ENCODE measurements around the gene SLC35A2. TPM values are rescaled to one million over a fixed set of nuclear protein-coding genes. Genes with fewer than 3 reads are reported as not detected.

Gene SLC35A2
- total and polyA plus RNA-seq, 4 donors, result 5.0 to 18.6 (median 16.3) TPM

DNA sequence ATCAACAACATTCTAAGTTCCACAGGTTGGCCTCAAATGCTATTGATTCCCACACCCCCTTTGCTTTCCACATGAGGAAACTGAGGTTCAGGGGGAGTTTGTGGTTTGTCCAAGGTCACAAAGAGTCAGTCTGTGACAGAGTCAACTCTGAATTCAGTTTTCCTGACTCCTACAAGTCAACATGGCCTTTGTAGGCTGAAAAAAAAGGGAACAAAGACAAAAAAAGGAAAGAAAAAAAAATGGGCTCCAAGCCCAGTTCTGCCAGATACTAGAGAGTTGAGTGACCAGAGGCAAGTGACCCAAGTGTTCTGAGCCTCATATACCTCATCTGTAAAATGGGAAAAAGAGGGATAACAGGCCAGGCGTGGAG lies 23.8 kb upstream of the SLC35A2 start:
- no peak overlapping the region for H3K4me3 ChIP-seq (ENCODE audit: low read length in 2 of 2)
- peaks cover 0 to 3% of the 10 kb centered on the region in 2 donors for H3K36me3 ChIP-seq (ENCODE audit: control insufficient read depth in 1 of 2, insufficient read depth in 2 of 2, low read length in 1 of 2)
- H3K4me1 ChIP-seq (ENCODE audit: control insufficient read depth in 1 of 2, insufficient read depth in 2 of 2, low read length in 2 of 2), result no peaks in the 10 kb centered on the region
- ATAC-seq (ENCODE audit: low FRiP score), result no peak
- H3K27ac ChIP-seq (ENCODE audit: low read depth in 1 of 2, low read length in 2 of 2), result no peak overlapping the region
- no peak for DNase-seq
- no peaks in the 10 kb centered on the region for H3K27me3 ChIP-seq (ENCODE audit: control insufficient read depth in 1 of 2, insufficient read depth in 2 of 2, low read length in 1 of 2)
- H3K9me3 ChIP-seq (ENCODE audit: control insufficient read depth, low read length), result no peaks in the 10 kb centered on the region
- intact Hi-C loops (cut with DNase I), result no loop called here
- 79 to 82% methylated on average over 1 of the region's 1 CpG for WGBS, 2 donors

DNA sequence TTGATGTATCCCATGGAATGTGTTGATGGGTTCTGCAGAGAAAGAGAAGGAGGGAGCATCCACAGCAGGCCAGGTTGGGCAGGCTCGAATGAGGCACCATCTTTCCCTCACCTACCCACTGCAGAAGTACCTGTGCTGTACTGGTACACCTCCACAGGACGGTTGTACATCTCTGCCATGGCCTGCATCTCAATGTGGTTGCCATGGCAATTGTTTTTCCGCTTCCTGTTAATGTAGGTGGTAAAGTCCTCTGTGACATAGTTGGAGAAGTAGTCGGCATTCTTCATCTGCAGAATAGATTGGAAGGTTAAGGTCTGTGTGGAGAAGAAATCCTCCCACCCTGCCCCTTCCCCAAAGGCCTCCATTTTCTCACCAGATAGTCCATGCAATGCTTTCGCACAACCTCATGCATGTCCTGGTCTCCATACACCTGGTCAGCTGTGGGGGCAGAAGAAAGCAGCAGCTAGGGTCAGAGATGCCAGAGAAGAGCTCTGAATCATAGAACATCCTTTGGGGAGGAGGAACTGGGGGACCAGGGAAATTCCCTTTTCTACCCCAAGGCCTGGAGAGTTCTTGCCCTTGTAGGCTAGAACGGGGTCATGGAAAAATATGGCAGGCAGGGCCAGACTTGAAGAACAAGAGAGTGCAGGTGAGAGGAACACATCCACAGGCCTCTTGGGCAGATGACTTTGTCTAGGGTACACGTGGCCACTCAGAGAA lies 23.3 kb upstream of the SLC35A2 start:
- 69 to 86% methylated on average over 7 of the region's 7 CpGs for WGBS, 2 donors
- DNase-seq (peak in 1 of 2 donors; percentile 7), ATAC-seq (ENCODE audit: low FRiP score) (no peak)
- Histone ChIP-seq H3K4me3 (ENCODE audit: low read length in 2 of 2) (no peak overlapping the region), H3K36me3 (ENCODE audit: control insufficient read depth in 1 of 2, insufficient read depth in 2 of 2, low read length in 1 of 2) (peaks cover 0 to 3% of the 10 kb centered on the region in 2 donors), H3K27me3 (ENCODE audit: control insufficient read depth in 1 of 2, insufficient read depth in 2 of 2, low read length in 1 of 2) (no peaks in the 10 kb centered on the region), H3K4me1 (ENCODE audit: control insufficient read depth in 1 of 2, insufficient read depth in 2 of 2, low read length in 2 of 2) (no peaks in the 10 kb centered on the region), H3K9me3 (ENCODE audit: control insufficient read depth, low read length) (no peaks in the 10 kb centered on the region), H3K27ac (ENCODE audit: low read depth in 1 of 2, low read length in 2 of 2) (no peak overlapping the region)
- intact Hi-C loops (cut with DNase I), result no loop called here

DNA sequence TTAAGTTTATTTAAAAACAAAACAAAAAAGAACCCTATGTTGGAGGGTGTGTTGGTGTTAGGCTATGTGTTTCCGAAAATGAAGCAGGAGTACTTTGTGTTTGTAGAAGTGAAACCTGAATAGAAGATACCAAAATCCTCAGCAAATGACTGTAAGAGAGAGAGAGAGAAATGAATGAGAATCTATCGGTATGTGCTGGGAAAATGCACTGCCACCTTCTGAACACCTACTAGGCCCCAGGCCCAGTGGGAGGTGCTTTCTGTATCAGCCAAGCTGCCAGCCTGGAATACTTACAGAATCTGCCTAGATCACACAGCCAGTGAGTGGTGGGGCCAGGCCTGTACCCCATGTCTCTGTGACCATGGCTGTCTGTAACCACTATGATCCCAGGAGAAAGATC lies 22.3 kb upstream of the SLC35A2 start:
- Histone ChIP-seq H3K4me1 (ENCODE audit: control insufficient read depth in 1 of 2, insufficient read depth in 2 of 2, low read length in 2 of 2) (no peaks in the 10 kb centered on the region), H3K4me3 (ENCODE audit: low read length in 2 of 2) (no peak overlapping the region), H3K9me3 (ENCODE audit: control insufficient read depth, low read length) (no peaks in the 10 kb centered on the region), H3K36me3 (ENCODE audit: control insufficient read depth in 1 of 2, insufficient read depth in 2 of 2, low read length in 1 of 2) (peaks cover 0 to 3% of the 10 kb centered on the region in 2 donors), H3K27ac (ENCODE audit: low read depth in 1 of 2, low read length in 2 of 2) (no peak overlapping the region), H3K27me3 (ENCODE audit: control insufficient read depth in 1 of 2, insufficient read depth in 2 of 2, low read length in 1 of 2) (no peaks in the 10 kb centered on the region)
- intact Hi-C loops (cut with DNase I), result no loop called here
- peak in 1 of 2 donors; percentile 6 for DNase-seq
- WGBS, 2 donors, result 87 to 91% methylated on average over 2 of the region's 2 CpGs
- no peak for ATAC-seq (ENCODE audit: low FRiP score)

DNA sequence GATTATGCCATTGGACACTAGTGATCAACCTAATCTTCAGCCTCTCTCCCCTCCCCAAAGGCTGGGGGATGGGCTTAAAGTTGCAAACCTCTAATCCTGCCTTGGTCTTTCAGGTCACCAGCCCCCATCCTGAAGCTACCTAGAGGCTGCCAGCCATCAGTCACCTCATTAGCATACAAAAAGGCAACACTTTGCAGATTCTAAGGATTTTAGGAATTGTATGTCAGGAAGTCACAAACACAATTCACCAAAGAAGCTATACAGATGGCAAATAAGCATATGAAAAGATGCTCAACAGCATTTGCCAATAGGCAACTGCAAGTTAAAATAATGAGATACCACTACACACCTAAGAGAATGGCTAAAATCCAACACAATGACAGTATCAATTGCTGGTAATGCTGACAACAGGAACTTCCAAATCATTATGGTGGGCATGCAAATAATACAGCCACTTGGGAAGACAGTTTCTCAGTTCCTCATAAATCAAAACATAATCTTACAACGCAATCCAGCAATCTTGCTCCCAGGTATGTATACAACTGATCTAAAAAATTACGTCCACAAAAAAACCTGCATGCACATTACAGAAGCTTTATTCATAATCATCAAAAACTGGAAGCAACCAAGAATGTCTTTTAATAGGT lies 16.4 kb upstream of the SLC35A2 start:
- Histone ChIP-seq H3K36me3 (ENCODE audit: control insufficient read depth in 1 of 2, insufficient read depth in 2 of 2, low read length in 1 of 2) (peaks cover 0 to 8% of the 10 kb centered on the region in 2 donors), H3K4me1 (ENCODE audit: control insufficient read depth in 1 of 2, insufficient read depth in 2 of 2, low read length in 2 of 2) (no peaks in the 10 kb centered on the region), H3K4me3 (ENCODE audit: low read length in 2 of 2) (no peak overlapping the region), H3K9me3 (ENCODE audit: control insufficient read depth, low read length) (no peaks in the 10 kb centered on the region), H3K27ac (ENCODE audit: low read depth in 1 of 2, low read length in 2 of 2) (no peak overlapping the region), H3K27me3 (ENCODE audit: control insufficient read depth in 1 of 2, insufficient read depth in 2 of 2, low read length in 1 of 2) (no peaks in the 10 kb centered on the region)
- intact Hi-C loops (cut with DNase I), result no loop called here
- peak in 1 of 2 donors; percentile 7 for DNase-seq
- 49 to 66% methylated on average over 2 of the region's 2 CpGs for WGBS, 2 donors
- no peak for ATAC-seq (ENCODE audit: low FRiP score)

DNA sequence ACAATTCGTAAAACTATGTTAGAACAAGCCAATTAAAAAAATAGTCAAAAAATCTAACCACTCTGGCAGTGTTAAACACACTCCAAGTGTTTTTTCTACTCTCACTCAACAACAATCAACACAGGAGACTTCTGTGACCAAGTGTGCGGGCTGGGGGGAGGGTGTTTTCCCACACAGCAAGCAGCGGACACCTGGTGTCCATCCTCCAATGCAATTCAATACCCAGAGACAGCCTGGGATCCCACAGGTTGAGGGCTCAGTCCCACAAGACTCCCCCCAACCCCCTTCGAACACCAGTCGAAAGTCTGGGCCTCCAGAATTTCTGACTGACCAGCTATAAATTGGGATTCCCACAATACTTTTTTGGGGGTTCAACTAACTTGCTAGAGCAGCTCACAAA lies 15.7 kb upstream of the SLC35A2 start:
- H3K4me1 ChIP-seq (ENCODE audit: control insufficient read depth in 1 of 2, insufficient read depth in 2 of 2, low read length in 2 of 2), result no peaks in the 10 kb centered on the region
- 54 to 76% methylated on average over 5 of the region's 5 CpGs for WGBS, 2 donors
- no peak overlapping the region for H3K27ac ChIP-seq (ENCODE audit: low read depth in 1 of 2, low read length in 2 of 2)
- peaks cover 0 to 10% of the 10 kb centered on the region in 2 donors for H3K36me3 ChIP-seq (ENCODE audit: control insufficient read depth in 1 of 2, insufficient read depth in 2 of 2, low read length in 1 of 2)
- H3K9me3 ChIP-seq (ENCODE audit: control insufficient read depth, low read length), result no peaks in the 10 kb centered on the region
- no peaks in the 10 kb centered on the region for H3K27me3 ChIP-seq (ENCODE audit: control insufficient read depth in 1 of 2, insufficient read depth in 2 of 2, low read length in 1 of 2)
- intact Hi-C loops (cut with DNase I), result no loop called here
- H3K4me3 ChIP-seq (ENCODE audit: low read length in 2 of 2), result no peak overlapping the region
- ATAC-seq (ENCODE audit: low FRiP score) (no peak), DNase-seq (peak in 1 of 2 donors; percentile 3)

DNA sequence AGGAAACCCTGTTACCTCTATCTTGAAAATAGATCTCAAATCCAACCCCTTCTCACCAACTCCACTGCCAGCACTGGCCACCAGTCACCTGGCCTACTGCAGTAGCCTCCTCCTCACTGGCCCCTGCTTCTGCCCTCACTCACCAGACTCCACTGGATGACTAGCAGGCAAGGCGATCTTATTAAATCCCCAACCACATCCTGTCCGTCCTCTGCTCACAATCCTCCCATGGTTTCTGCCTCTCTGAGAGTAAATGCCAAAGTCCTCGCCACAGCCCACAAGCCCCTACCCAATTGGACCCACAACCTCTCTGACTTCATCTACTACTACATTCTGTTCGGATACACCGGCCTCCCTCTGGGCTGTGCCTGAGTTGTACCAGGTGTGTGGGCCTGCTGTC lies 12.8 kb upstream of the SLC35A2 start:
- Histone ChIP-seq H3K36me3 (ENCODE audit: control insufficient read depth in 1 of 2, insufficient read depth in 2 of 2, low read length in 1 of 2) (peaks cover 0 to 10% of the 10 kb centered on the region in 2 donors), H3K27ac (ENCODE audit: low read depth in 1 of 2, low read length in 2 of 2) (no peak overlapping the region), H3K27me3 (ENCODE audit: control insufficient read depth in 1 of 2, insufficient read depth in 2 of 2, low read length in 1 of 2) (no peaks in the 10 kb centered on the region), H3K4me1 (ENCODE audit: control insufficient read depth in 1 of 2, insufficient read depth in 2 of 2, low read length in 2 of 2) (no peaks in the 10 kb centered on the region), H3K4me3 (ENCODE audit: low read length in 2 of 2) (no peak overlapping the region), H3K9me3 (ENCODE audit: control insufficient read depth, low read length) (no peaks in the 10 kb centered on the region)
- 93 to 96% methylated on average over 5 of the region's 5 CpGs for WGBS, 2 donors
- DNase-seq, result peak in 1 of 2 donors; percentile 26
- intact Hi-C loops (cut with DNase I), result no loop called here
- no peak for ATAC-seq (ENCODE audit: low FRiP score)

DNA sequence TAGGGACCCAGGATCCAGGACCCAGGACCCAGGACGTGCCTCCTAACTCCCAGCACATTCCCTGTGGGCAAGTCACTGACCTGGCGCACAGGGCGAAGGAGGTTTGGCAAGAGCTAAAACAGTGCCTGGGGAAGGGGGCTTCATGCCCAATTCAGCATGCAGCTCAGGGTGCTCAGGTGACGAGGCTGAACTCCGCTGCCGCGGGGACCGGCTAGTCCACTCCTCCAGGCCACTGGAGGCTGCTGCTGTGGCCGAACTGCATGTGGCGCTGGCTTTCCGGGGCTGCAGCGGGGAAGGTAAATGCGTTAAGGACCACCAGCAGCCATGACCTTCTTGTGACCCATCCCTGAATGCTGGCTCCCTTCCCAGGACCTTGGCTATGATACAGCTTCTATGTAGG lies 12.3 kb upstream of the SLC35A2 start:
- Histone ChIP-seq H3K9me3 (ENCODE audit: control insufficient read depth, low read length) (no peaks in the 10 kb centered on the region), H3K27me3 (ENCODE audit: control insufficient read depth in 1 of 2, insufficient read depth in 2 of 2, low read length in 1 of 2) (no peaks in the 10 kb centered on the region), H3K27ac (ENCODE audit: low read depth in 1 of 2, low read length in 2 of 2) (no peak overlapping the region), H3K4me3 (ENCODE audit: low read length in 2 of 2) (no peak overlapping the region), H3K4me1 (ENCODE audit: control insufficient read depth in 1 of 2, insufficient read depth in 2 of 2, low read length in 2 of 2) (no peaks in the 10 kb centered on the region), H3K36me3 (ENCODE audit: control insufficient read depth in 1 of 2, insufficient read depth in 2 of 2, low read length in 1 of 2) (peaks cover 0 to 10% of the 10 kb centered on the region in 2 donors)
- 86 to 91% methylated on average over 13 of the region's 13 CpGs for WGBS, 2 donors
- ATAC-seq (ENCODE audit: low FRiP score) (no peak), DNase-seq (peak in 1 of 2 donors; percentile 19)
- intact Hi-C loops (cut with DNase I), result no loop called here

DNA sequence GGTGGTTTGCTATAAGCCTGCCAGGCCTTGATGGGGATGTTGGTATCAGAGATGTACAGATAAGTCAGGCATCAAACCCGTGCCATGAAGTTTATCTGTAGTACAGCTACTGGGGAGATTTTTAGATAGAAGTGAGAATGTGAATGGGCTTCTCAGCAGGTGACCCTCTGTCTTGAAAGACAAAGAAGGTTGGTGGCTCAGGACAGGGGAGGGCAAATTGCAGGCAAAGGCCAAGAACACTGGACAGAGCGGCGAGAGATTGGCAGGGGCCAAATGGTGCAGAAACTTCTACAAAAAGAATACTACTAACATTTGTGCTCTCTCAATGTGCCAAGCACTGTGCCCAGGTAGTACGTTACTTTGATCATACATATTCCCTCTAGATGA lies 9.3 kb upstream of the SLC35A2 start:
- H3K4me3 ChIP-seq (ENCODE audit: low read length in 2 of 2), result no peak overlapping the region
- DNase-seq (peak in 1 of 2 donors; percentile 17), ATAC-seq (ENCODE audit: low FRiP score) (no peak)
- no peaks in the 10 kb centered on the region for H3K27me3 ChIP-seq (ENCODE audit: control insufficient read depth in 1 of 2, insufficient read depth in 2 of 2, low read length in 1 of 2)
- H3K4me1 ChIP-seq (ENCODE audit: control insufficient read depth in 1 of 2, insufficient read depth in 2 of 2, low read length in 2 of 2), result no peaks in the 10 kb centered on the region
- H3K27ac ChIP-seq (ENCODE audit: low read depth in 1 of 2, low read length in 2 of 2), result no peak overlapping the region
- intact Hi-C loops (cut with DNase I), result no loop called here
- 73 to 87% methylated on average over 4 of the region's 4 CpGs for WGBS, 2 donors
- H3K9me3 ChIP-seq (ENCODE audit: control insufficient read depth, low read length), result no peaks in the 10 kb centered on the region
- peaks cover 0 to 8% of the 10 kb centered on the region in 2 donors for H3K36me3 ChIP-seq (ENCODE audit: control insufficient read depth in 1 of 2, insufficient read depth in 2 of 2, low read length in 1 of 2)

Measured in aorta (tissue), 5 donors.